Measurements from ENCODE around the gene LAMTOR5.

Gene LAMTOR5

GRCh38 chr1:110452330-110452729 is 44.8 kb upstream of the LAMTOR5 start:
- H3K79me1 ChIP-seq (ENCODE audit: low read length): no peaks in the 10 kb centered on the region
- no peak overlapping the region for H3K56ac ChIP-seq (ENCODE audit: low read length)
- H3K27me3 ChIP-seq (ENCODE audit: insufficient read depth, low read length, poor library complexity): no peaks in the 10 kb centered on the region
- no peak overlapping the region for H3K27ac ChIP-seq (ENCODE audit: low read depth, low read length)
- H4K8ac ChIP-seq (ENCODE audit: low read depth, low read length): no peak overlapping the region
- no peaks in the 10 kb centered on the region for H3K79me2 ChIP-seq (ENCODE audit: control insufficient read depth, insufficient read depth, low read length)
- no peak overlapping the region for H2AK5ac ChIP-seq (ENCODE audit: low read length)
- peak overlapping the region; percentile 9 for H2BK5ac ChIP-seq (ENCODE audit: low read length)
- no peak overlapping the region for H3K4me3 ChIP-seq (ENCODE audit: low read length)
- H3K4ac ChIP-seq (ENCODE audit: low read depth, low read length): no peak overlapping the region
- H4K5ac ChIP-seq (ENCODE audit: low read length): no peak overlapping the region
- no peak overlapping the region for H3K9ac ChIP-seq (ENCODE audit: low read length)
- no peak overlapping the region for H3K23ac ChIP-seq (ENCODE audit: low read length)
- no peak overlapping the region for H3K18ac ChIP-seq (ENCODE audit: low read length)
- H3K4me1 ChIP-seq (ENCODE audit: control insufficient read depth, low read depth, low read length): peaks cover 10% of the 10 kb centered on the region
- H2BK15ac ChIP-seq (replicated peaks; ENCODE audit: low read depth): no peak overlapping the region
- H2BK120ac ChIP-seq (ENCODE audit: low read depth, low read length): no peak overlapping the region
- WGBS (ENCODE audit: extremely low coverage, insufficient coverage, low lambda C conversion rate): no CpG with 5 or more reads among the region's 7 CpGs
- no peaks in the 10 kb centered on the region for H3K36me3 ChIP-seq (ENCODE audit: control insufficient read depth, insufficient read depth, low read length)
- H3K4me2 ChIP-seq (ENCODE audit: low read length): no peak overlapping the region
- no peak for DNase-seq

DNA sequence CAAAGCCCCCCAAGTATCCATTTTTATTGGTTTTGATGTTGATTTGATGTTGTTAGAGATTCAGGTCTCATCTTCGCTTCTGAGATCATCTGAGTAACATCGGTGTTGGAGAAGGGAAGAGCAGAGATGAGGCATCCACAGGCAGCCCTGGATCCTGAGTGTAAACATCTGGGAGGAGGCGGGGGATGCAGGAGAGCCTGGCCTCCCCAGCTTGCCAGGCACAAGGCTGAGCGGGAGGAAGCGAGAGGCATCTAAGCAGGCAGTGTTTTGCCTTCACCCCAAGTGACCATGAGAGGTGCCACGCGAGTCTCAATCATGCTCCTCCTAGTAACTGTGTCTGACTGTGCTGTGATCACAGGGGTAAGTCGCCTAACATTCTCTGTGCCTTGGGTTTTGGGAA is 43.4 kb upstream of the LAMTOR5 start, which contains the start of gene PROK1:
PROK1 (plus strand) TSS at position 221 of the 400 bp plus-strand sequence; CDS start at position 289, 68 bp downstream.
- no peak within 1 kb of the TSS for H2AK5ac ChIP-seq (ENCODE audit: low read length)
- H4K8ac ChIP-seq (ENCODE audit: low read depth, low read length): no peak within 1 kb of the TSS
- no peaks in the 10 kb centered on the region for H3K79me2 ChIP-seq (ENCODE audit: control insufficient read depth, insufficient read depth, low read length)
- H3K4me3 ChIP-seq (ENCODE audit: low read length): no peak within 1 kb of the TSS
- no peak within 1 kb of the TSS for H2BK120ac ChIP-seq (ENCODE audit: low read depth, low read length)
- no CpG with 5 or more reads among the region's 8 CpGs for WGBS (ENCODE audit: extremely low coverage, insufficient coverage, low lambda C conversion rate)
- no peak within 1 kb of the TSS for H2BK5ac ChIP-seq (ENCODE audit: low read length)
- H3K23ac ChIP-seq (ENCODE audit: low read length): peak within 1 kb of the TSS; percentile 73
- H3K56ac ChIP-seq (ENCODE audit: low read length): peak within 1 kb of the TSS; percentile 73
- no peaks in the 10 kb centered on the region for H3K79me1 ChIP-seq (ENCODE audit: low read length)
- no peak within 1 kb of the TSS for H3K27ac ChIP-seq (ENCODE audit: low read depth, low read length)
- no peak within 1 kb of the TSS for H3K18ac ChIP-seq (ENCODE audit: low read length)
- no peak within 1 kb of the TSS for H3K4ac ChIP-seq (ENCODE audit: low read depth, low read length)
- no peaks in the 10 kb centered on the region for H3K27me3 ChIP-seq (ENCODE audit: insufficient read depth, low read length, poor library complexity)
- H4K5ac ChIP-seq (ENCODE audit: low read length): no peak within 1 kb of the TSS
- H3K4me1 ChIP-seq (ENCODE audit: control insufficient read depth, low read depth, low read length): peaks cover 10% of the 10 kb centered on the region
- H3K9ac ChIP-seq (ENCODE audit: low read length): peak within 1 kb of the TSS; percentile 12
- H3K4me2 ChIP-seq (ENCODE audit: low read length): no peak within 1 kb of the TSS
- no peak for DNase-seq
- H3K36me3 ChIP-seq (ENCODE audit: control insufficient read depth, insufficient read depth, low read length): no peaks in the 10 kb centered on the region
- no peak within 1 kb of the TSS for H2BK15ac ChIP-seq (replicated peaks; ENCODE audit: low read depth)

DNA sequence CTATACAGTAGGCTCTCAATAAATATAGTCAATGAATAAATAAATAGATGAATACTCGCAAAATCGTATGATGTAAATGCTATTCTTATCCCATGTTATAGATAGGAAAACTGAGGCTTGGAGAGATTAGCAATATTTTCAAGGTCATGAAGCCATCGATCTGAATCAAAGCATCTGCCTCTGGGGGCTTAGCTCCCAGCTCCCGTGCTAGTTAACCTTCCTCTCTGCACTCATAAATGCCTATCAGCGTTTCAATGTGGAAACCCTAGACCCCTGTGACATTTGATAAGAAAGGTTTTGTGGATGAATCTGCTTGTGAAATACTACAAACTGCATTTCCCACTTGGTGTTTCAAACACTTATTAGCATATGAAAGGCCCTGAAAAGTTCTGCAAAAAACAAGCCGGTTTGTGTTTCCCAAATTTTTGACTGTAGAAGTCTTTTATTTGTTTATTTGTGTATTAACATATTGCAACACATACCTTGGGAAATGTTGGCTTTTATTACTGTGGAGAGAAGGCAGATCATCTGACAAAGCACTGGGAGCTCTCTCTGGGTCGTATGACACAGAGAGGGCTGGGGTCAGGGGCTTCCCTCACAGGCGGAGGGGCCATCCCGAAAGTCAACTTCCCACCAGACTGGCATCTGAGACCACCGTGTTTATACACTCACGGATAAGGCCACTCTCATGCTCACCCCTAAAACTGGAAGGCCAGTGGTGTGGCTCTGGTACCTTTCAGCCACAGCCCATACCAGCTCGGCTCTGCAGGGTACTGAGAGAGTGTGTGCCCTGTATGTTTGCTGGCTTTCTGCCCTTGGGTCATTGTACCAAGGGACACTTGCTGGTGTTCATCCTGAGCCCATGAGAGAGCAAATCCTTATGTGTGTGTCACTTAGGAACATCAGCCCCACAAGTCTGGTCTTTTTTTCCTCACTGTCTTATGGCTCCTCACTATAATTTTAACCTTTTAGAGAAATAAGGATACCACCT is 42.5 kb upstream of the LAMTOR5 start:
- Histone ChIP-seq H3K27ac (ENCODE audit: low read depth, low read length) (no peak overlapping the region), H3K27me3 (ENCODE audit: insufficient read depth, low read length, poor library complexity) (no peaks in the 10 kb centered on the region), H3K4ac (ENCODE audit: low read depth, low read length) (no peak overlapping the region), H2BK5ac (ENCODE audit: low read length) (no peak overlapping the region), H3K9ac (ENCODE audit: low read length) (no peak overlapping the region), H3K23ac (ENCODE audit: low read length) (no peak overlapping the region), H4K8ac (ENCODE audit: low read depth, low read length) (no peak overlapping the region), H3K4me3 (ENCODE audit: low read length) (no peak overlapping the region), H2AK5ac (ENCODE audit: low read length) (no peak overlapping the region), H3K18ac (ENCODE audit: low read length) (no peak overlapping the region), H3K79me2 (ENCODE audit: control insufficient read depth, insufficient read depth, low read length) (no peaks in the 10 kb centered on the region), H3K56ac (ENCODE audit: low read length) (no peak overlapping the region), H4K5ac (ENCODE audit: low read length) (no peak overlapping the region), H2BK15ac (replicated peaks; ENCODE audit: low read depth) (no peak overlapping the region), H2BK120ac (ENCODE audit: low read depth, low read length) (no peak overlapping the region), H3K36me3 (ENCODE audit: control insufficient read depth, insufficient read depth, low read length) (no peaks in the 10 kb centered on the region), H3K79me1 (ENCODE audit: low read length) (no peaks in the 10 kb centered on the region), H3K4me2 (ENCODE audit: low read length) (no peak overlapping the region), H3K4me1 (ENCODE audit: control insufficient read depth, low read depth, low read length) (peaks cover 10% of the 10 kb centered on the region)
- no CpG with 5 or more reads among the region's 12 CpGs for WGBS (ENCODE audit: extremely low coverage, insufficient coverage, low lambda C conversion rate)
- DNase-seq: no peak

- no peaks in the 10 kb centered on the region for H3K4me1 ChIP-seq (ENCODE audit: control insufficient read depth, low read depth, low read length)
- no peaks in the 10 kb centered on the region for H3K79me2 ChIP-seq (ENCODE audit: control insufficient read depth, insufficient read depth, low read length)
- no peak overlapping the region for H4K5ac ChIP-seq (ENCODE audit: low read length)
- no peak overlapping the region for H3K23ac ChIP-seq (ENCODE audit: low read length)
- no peak overlapping the region for H3K9ac ChIP-seq (ENCODE audit: low read length)
- no peak for DNase-seq
- H3K18ac ChIP-seq (ENCODE audit: low read length): no peak overlapping the region
- H2BK120ac ChIP-seq (ENCODE audit: low read depth, low read length): no peak overlapping the region
- H3K36me3 ChIP-seq (ENCODE audit: control insufficient read depth, insufficient read depth, low read length): no peaks in the 10 kb centered on the region
- no peaks in the 10 kb centered on the region for H3K79me1 ChIP-seq (ENCODE audit: low read length)
- no peak overlapping the region for H3K4me3 ChIP-seq (ENCODE audit: low read length)
- no peak overlapping the region for H3K4ac ChIP-seq (ENCODE audit: low read depth, low read length)
- WGBS (ENCODE audit: extremely low coverage, insufficient coverage, low lambda C conversion rate): no CpG with 5 or more reads among the region's 8 CpGs
- no peak overlapping the region for H4K8ac ChIP-seq (ENCODE audit: low read depth, low read length)
- H2BK15ac ChIP-seq (replicated peaks; ENCODE audit: low read depth): no peak overlapping the region
- no peaks in the 10 kb centered on the region for H3K27me3 ChIP-seq (ENCODE audit: insufficient read depth, low read length, poor library complexity)
- H3K27ac ChIP-seq (ENCODE audit: low read depth, low read length): no peak overlapping the region
- H3K4me2 ChIP-seq (ENCODE audit: low read length): no peak overlapping the region
- no peak overlapping the region for H2AK5ac ChIP-seq (ENCODE audit: low read length)
- H3K56ac ChIP-seq (ENCODE audit: low read length): no peak overlapping the region
- no peak overlapping the region for H2BK5ac ChIP-seq (ENCODE audit: low read length)
These were observed 37.1 kb upstream of the LAMTOR5 start for GRCh38 chr1:110444561-110444960.

DNA sequence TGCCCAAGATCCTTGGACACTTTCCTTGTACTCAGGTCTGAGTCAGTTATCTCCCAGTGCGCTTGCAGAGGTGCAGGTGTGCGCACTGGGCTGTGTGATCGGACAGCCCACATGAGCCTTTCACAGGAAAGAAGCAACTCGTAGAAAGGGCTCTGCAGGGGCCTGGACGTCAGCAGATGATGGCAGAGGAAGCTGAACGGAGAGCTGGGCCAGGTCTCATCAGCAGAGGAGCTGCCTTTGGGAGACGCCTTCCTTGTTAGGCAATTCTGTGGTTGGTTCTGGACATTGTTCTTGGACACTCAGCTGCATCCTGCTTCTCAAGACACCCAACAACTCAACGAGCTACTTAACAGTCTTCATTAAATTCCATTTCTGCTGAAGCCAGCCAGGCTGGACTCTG is 36.0 kb upstream of the LAMTOR5 start:
- H3K9ac ChIP-seq (ENCODE audit: low read length): no peak overlapping the region
- no CpG with 5 or more reads among the region's 8 CpGs for WGBS (ENCODE audit: extremely low coverage, insufficient coverage, low lambda C conversion rate)
- no peak overlapping the region for H3K4ac ChIP-seq (ENCODE audit: low read depth, low read length)
- no peaks in the 10 kb centered on the region for H3K79me2 ChIP-seq (ENCODE audit: control insufficient read depth, insufficient read depth, low read length)
- no peak overlapping the region for H2AK5ac ChIP-seq (ENCODE audit: low read length)
- no peak for DNase-seq
- H4K8ac ChIP-seq (ENCODE audit: low read depth, low read length): no peak overlapping the region
- H3K27ac ChIP-seq (ENCODE audit: low read depth, low read length): no peak overlapping the region
- H3K79me1 ChIP-seq (ENCODE audit: low read length): no peaks in the 10 kb centered on the region
- H3K27me3 ChIP-seq (ENCODE audit: insufficient read depth, low read length, poor library complexity): no peaks in the 10 kb centered on the region
- no peak overlapping the region for H3K23ac ChIP-seq (ENCODE audit: low read length)
- no peak overlapping the region for H4K5ac ChIP-seq (ENCODE audit: low read length)
- no peak overlapping the region for H2BK15ac ChIP-seq (replicated peaks; ENCODE audit: low read depth)
- H3K4me2 ChIP-seq (ENCODE audit: low read length): no peak overlapping the region
- no peak overlapping the region for H2BK120ac ChIP-seq (ENCODE audit: low read depth, low read length)
- H2BK5ac ChIP-seq (ENCODE audit: low read length): no peak overlapping the region
- H3K36me3 ChIP-seq (ENCODE audit: control insufficient read depth, insufficient read depth, low read length): no peaks in the 10 kb centered on the region
- no peak overlapping the region for H3K4me3 ChIP-seq (ENCODE audit: low read length)
- peaks cover 7% of the 10 kb centered on the region for H3K4me1 ChIP-seq (ENCODE audit: control insufficient read depth, low read depth, low read length)
- H3K56ac ChIP-seq (ENCODE audit: low read length): no peak overlapping the region
- H3K18ac ChIP-seq (ENCODE audit: low read length): no peak overlapping the region

Measured in mesendoderm (in vitro differentiated cells).